ENCODE measurements around the gene WDR90.

WDR90 gene

GRCh38 chr16:676565-676902 lies 27.4 kb downstream of the WDR90 start:
- Histone ChIP-seq H3K36me3 (ENCODE audit: control insufficient read depth in 2 of 2, insufficient read depth in 1 of 2, low read length in 2 of 2) (peaks cover 0 to 44% of the 10 kb centered on the region in 2 experiments; a peak in 1 of 3 replicates), H3K9me3 (ENCODE audit: control insufficient read depth, insufficient read depth, low read depth, low read length) (no peaks in the 10 kb centered on the region), H3K27ac (ENCODE audit: extremely low read depth, low read depth, low read length) (no peak overlapping the region), H3K4me1 (ENCODE audit: control insufficient read depth, insufficient read depth, low read length) (peaks cover 6% of the 10 kb centered on the region; the same call in 1 of the 2 replicates), H3K4me3 (ENCODE audit: low read depth, low read length) (no peak overlapping the region)
- ChIA-PET POLR2A (interaction anchor here (1.0 to 2.6 kb wide), 6 partner anchors 8 to 40 kb away, joined by 3 to 10 read pairs (median 6); partner anchors contain the start of genes JMJD8, METTL26, RHOT2 and WDR24), CTCF (interaction anchor here (1.1 kb wide), 1 partner anchor 10 kb away, joined by 6 read pairs; no protein-coding TSS in a partner anchor)
- TF ChIP-seq ZNF600 (tag by site-specific recombination; IDR thresholded peaks at IDR 0.05) (0 out of 2 replicates have a peak, but pooled peaks have one; percentile 16), GLI2 (tag by site-specific recombination; IDR thresholded peaks at IDR 0.05; ENCODE audit: borderline replicate concordance, low read depth) (no peak), HIC1 (tag by site-specific recombination; IDR thresholded peaks at IDR 0.05) (peak; percentile 3; the same call in 1 of the 2 replicates)

GRCh38 chr16:676913-677312 lies 27.7 kb downstream of the WDR90 start:
- H3K4me3 ChIP-seq (ENCODE audit: low read depth, low read length): no peak overlapping the region
- H3K27ac ChIP-seq (ENCODE audit: extremely low read depth, low read depth, low read length): no peak overlapping the region
- H3K4me1 ChIP-seq (ENCODE audit: control insufficient read depth, insufficient read depth, low read length): peaks cover 10% of the 10 kb centered on the region; the same call in 1 of the 2 replicates
- H3K36me3 ChIP-seq (ENCODE audit: control insufficient read depth in 2 of 2, insufficient read depth in 1 of 2, low read length in 2 of 2): peaks cover 0 to 44% of the 10 kb centered on the region in 2 experiments; a peak in 1 of 3 replicates
- ChIA-PET POLR2A (interaction anchor here (2.5 to 2.6 kb wide), 2 partner anchors 9 to 12 kb away, joined by 10 read pairs; partner anchors contain the start of genes RHOT2 and WDR24), CTCF (interaction anchor here (1.1 kb wide), 1 partner anchor 10 kb away, joined by 6 read pairs; no protein-coding TSS in a partner anchor)
- no peaks in the 10 kb centered on the region for H3K9me3 ChIP-seq (ENCODE audit: control insufficient read depth, insufficient read depth, low read depth, low read length)
- no peak for TF ChIP-seq ZNF398 (tag by site-specific recombination; IDR thresholded peaks at IDR 0.05)
- TF ChIP-seq ZNF623 (tag by site-specific recombination; IDR thresholded peaks at IDR 0.05): no peak
- TF ChIP-seq CTCF (tag by site-specific recombination; IDR thresholded peaks at IDR 0.05): no peak
- TF ChIP-seq ZNF521 (tag by site-specific recombination; IDR thresholded peaks at IDR 0.05): no peak
- peak; percentile 46; the same call in 1 of the 2 replicates for TF ChIP-seq KLF1 (tag by site-specific recombination; IDR thresholded peaks at IDR 0.05)
- TF ChIP-seq ZNF549 (tag by site-specific recombination; IDR thresholded peaks at IDR 0.05): no peak
- TF ChIP-seq ZNF792 (tag by site-specific recombination; IDR thresholded peaks at IDR 0.05): no peak
- TF ChIP-seq HIC1 (tag by site-specific recombination; IDR thresholded peaks at IDR 0.05): peak; percentile 94
- TF ChIP-seq ZNF394 (tag by site-specific recombination; IDR thresholded peaks at IDR 0.05; ENCODE audit: borderline replicate concordance): no peak
- peak; percentile 46; the same call in 1 of the 2 replicates for TF ChIP-seq ZFP69B (tag by site-specific recombination; IDR thresholded peaks at IDR 0.05)
- no peak for TF ChIP-seq ZNF324 (tag by site-specific recombination; IDR thresholded peaks at IDR 0.05)
- TF ChIP-seq ZNF133 (tag by site-specific recombination; IDR thresholded peaks at IDR 0.05): no peak
- TF ChIP-seq GLI2 (tag by site-specific recombination; IDR thresholded peaks at IDR 0.05; ENCODE audit: borderline replicate concordance, low read depth): no peak
- TF ChIP-seq FEZF1 (tag by site-specific recombination; IDR thresholded peaks at IDR 0.05): no peak
- no peak for TF ChIP-seq ZNF677 (tag by site-specific recombination; IDR thresholded peaks at IDR 0.05)
- TF ChIP-seq ZIC2 (tag by site-specific recombination; IDR thresholded peaks at IDR 0.05): no peak
- peak; percentile 78 for TF ChIP-seq SCRT1 (tag by site-specific recombination; IDR thresholded peaks at IDR 0.05; ENCODE audit: borderline replicate concordance)
- no peak for TF ChIP-seq ZNF530 (tag by site-specific recombination; IDR thresholded peaks at IDR 0.05; ENCODE audit: low read depth)
- TF ChIP-seq IKZF3 (tag by site-specific recombination; IDR thresholded peaks at IDR 0.05): no peak
- TF ChIP-seq ZBTB49 (tag by site-specific recombination; IDR thresholded peaks at IDR 0.05; ENCODE audit: low read depth): no peak
- TF ChIP-seq HOXC10 (CRISPR knock-in tag; IDR thresholded peaks at IDR 0.05): no peak
- no peak for TF ChIP-seq ZNF561 (tag by site-specific recombination; IDR thresholded peaks at IDR 0.05; ENCODE audit: borderline replicate concordance)
- no peak for TF ChIP-seq ZNF24 (tag by site-specific recombination; IDR thresholded peaks at IDR 0.05)

Measured in HEK293 (cell line).